OCI-LY3 (cell line): Measurements from ENCODE around the gene HAPLN2.

Experiments used
- EZH2phosphoT487 ChIP-seq: fragments of 200-600 bp; shearing (Covaris generic); IDR thresholded peaks from 2 replicates; pipeline ENCODE4 v1.6.1; 2018; ENCODE audit warnings: antibody characterized with exemption, mixed run types, low read depth
- TF ChIP-seq, protein P1 (sequence below): fragments of 200-600, 300-600 bp; sonication (generic); IDR thresholded peaks from 2 replicates; pipeline ENCODE4 v1.5.1; 2014; ENCODE audit warnings: antibody characterized with exemption, low read length, low read depth

DNA sequence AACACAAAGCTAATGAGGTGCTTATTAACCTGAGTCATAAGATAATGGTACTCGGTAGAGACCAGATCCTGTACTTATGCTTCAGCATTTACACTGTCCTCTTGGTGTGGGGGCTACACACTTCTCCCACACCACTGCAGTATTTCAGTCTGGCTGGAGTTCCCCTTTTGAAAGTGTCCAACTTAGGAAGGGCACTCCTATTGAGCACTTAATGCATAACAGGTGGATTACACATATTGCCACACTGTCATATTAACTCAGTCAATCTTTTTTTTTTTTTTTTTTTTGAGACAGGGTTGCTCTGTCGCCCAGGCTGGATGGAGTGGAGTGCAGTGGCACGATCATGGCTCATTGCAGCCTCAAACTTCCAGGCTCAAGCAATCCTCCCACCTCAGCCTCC is 19.4 kb upstream of the HAPLN2 start:
- TF ChIP-seq, protein P1, sequence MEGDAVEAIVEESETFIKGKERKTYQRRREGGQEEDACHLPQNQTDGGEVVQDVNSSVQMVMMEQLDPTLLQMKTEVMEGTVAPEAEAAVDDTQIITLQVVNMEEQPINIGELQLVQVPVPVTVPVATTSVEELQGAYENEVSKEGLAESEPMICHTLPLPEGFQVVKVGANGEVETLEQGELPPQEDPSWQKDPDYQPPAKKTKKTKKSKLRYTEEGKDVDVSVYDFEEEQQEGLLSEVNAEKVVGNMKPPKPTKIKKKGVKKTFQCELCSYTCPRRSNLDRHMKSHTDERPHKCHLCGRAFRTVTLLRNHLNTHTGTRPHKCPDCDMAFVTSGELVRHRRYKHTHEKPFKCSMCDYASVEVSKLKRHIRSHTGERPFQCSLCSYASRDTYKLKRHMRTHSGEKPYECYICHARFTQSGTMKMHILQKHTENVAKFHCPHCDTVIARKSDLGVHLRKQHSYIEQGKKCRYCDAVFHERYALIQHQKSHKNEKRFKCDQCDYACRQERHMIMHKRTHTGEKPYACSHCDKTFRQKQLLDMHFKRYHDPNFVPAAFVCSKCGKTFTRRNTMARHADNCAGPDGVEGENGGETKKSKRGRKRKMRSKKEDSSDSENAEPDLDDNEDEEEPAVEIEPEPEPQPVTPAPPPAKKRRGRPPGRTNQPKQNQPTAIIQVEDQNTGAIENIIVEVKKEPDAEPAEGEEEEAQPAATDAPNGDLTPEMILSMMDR = no peak; the same call in 1 of the 2 replicates
- no peak for TF ChIP-seq EZH2phosphoT487
